Measurements from ENCODE around the gene ATP6V1E1.

ATP6V1E1 gene

GRCh38 chr22:17633998-17634323, 5.4 kb upstream of the ATP6V1E1 start:
- no peak for DNase-seq (ENCODE audit: low spot score)

GRCh38 chr22:17633217-17633997, 4.9 kb upstream of the ATP6V1E1 start:
- DNase-seq (ENCODE audit: low spot score), result no peak

- no peak for DNase-seq (ENCODE audit: low spot score)
Measured at GRCh38 chr22:17631076-17631565, 2.6 kb upstream of the ATP6V1E1 start.

GRCh38 chr22:17629641-17630040, 1.1 kb upstream of the ATP6V1E1 start:
- no peak for DNase-seq (ENCODE audit: low spot score)

- no peak for DNase-seq (ENCODE audit: low spot score)
Measured at GRCh38 chr22:17629173-17629489, 582 bp upstream of the ATP6V1E1 start.

GRCh38 chr22:17627961-17628405, 566 bp downstream of the ATP6V1E1 start:
- no peak for DNase-seq (ENCODE audit: low spot score)

GRCh38 chr22:17613280-17613679, 15.3 kb downstream of the ATP6V1E1 start:
- DNase-seq (ENCODE audit: low spot score), result no peak

GRCh38 chr22:17612057-17612456, 16.5 kb downstream of the ATP6V1E1 start:
- no peak for DNase-seq (ENCODE audit: low spot score)

- DNase-seq (ENCODE audit: low spot score), result no peak
Measured at GRCh38 chr22:17607891-17608521, 20.5 kb downstream of the ATP6V1E1 start.

GRCh38 chr22:17606496-17606895, 22.1 kb downstream of the ATP6V1E1 start:
- DNase-seq (ENCODE audit: low spot score), result no peak

- DNase-seq (ENCODE audit: low spot score), result no peak
Measured at GRCh38 chr22:17603668-17604067, 24.9 kb downstream of the ATP6V1E1 start.

- DNase-seq (ENCODE audit: low spot score), result no peak
Measured at GRCh38 chr22:17601031-17601430, 27.5 kb downstream of the ATP6V1E1 start.

- no peak for DNase-seq (ENCODE audit: low spot score)
Measured at GRCh38 chr22:17598318-17598717, 30.2 kb downstream of the ATP6V1E1 start.

- no peak for DNase-seq (ENCODE audit: low spot score)
Measured at GRCh38 chr22:17597217-17597616, 31.3 kb downstream of the ATP6V1E1 start.

- DNase-seq (ENCODE audit: low spot score), result no peak
Measured at GRCh38 chr22:17596226-17596625, 32.3 kb downstream of the ATP6V1E1 start.

- DNase-seq (ENCODE audit: low spot score), result no peak
Measured at GRCh38 chr22:17592201-17592600, 36.3 kb downstream of the ATP6V1E1 start.

GRCh38 chr22:17590586-17590985, 38.0 kb downstream of the ATP6V1E1 start:
- DNase-seq (ENCODE audit: low spot score), result no peak

- DNase-seq (ENCODE audit: low spot score), result no peak
Measured at GRCh38 chr22:17589810-17590375, 38.7 kb downstream of the ATP6V1E1 start.

- no peak for DNase-seq (ENCODE audit: low spot score)
Measured at GRCh38 chr22:17588606-17589005, 39.9 kb downstream of the ATP6V1E1 start.

- DNase-seq (ENCODE audit: low spot score), result no peak
Measured at GRCh38 chr22:17587629-17588028, 40.9 kb downstream of the ATP6V1E1 start.

GRCh38 chr22:17586831-17587440, 41.6 kb downstream of the ATP6V1E1 start:
- no peak for DNase-seq (ENCODE audit: low spot score)

GRCh38 chr22:17583151-17583550, 45.4 kb downstream of the ATP6V1E1 start:
- no peak for DNase-seq (ENCODE audit: low spot score)

GRCh38 chr22:17581631-17582030, 46.9 kb downstream of the ATP6V1E1 start:
- no peak for DNase-seq (ENCODE audit: low spot score)

All from globus pallidus (tissue), 1 donor.